WERI-Rb-1 (cell line): ENCODE measurements around the gene CCDC9B.

ENCODE experiments used
- DNase-seq: peaks from one replicate; pipeline ENCODE4 v3.0.0-alpha.2; 2020
- H3K27ac ChIP-seq: fragments of 250-450 bp; sonication (Bioruptor Pico); 2 replicates; pipeline ENCODE4 v1.5.1; 2020; ENCODE audit warnings: mild to moderate bottlenecking, moderate library complexity
- H3K27me3 ChIP-seq: fragments of 250-450 bp; sonication (Bioruptor Pico); 2 replicates; pipeline ENCODE4 v1.5.1; 2021; ENCODE audit warnings: mild to moderate bottlenecking, low read depth, moderate library complexity; ENCODE audit not compliant: insufficient read depth, severe bottlenecking
- H3K36me3 ChIP-seq: fragments of 250-450 bp; sonication (Bioruptor Pico); 2 replicates; pipeline ENCODE4 v1.5.1; 2020; ENCODE audit warnings: mild to moderate bottlenecking, moderate library complexity
- H3K4me3 ChIP-seq: 2 replicates; pipeline ENCODE4 v1.5.1; 2011; ENCODE audit warnings: low read depth, mild to moderate bottlenecking, control low read depth, low read length
- H3K9me3 ChIP-seq: fragments of 250-450 bp; sonication (Bioruptor Pico); 2 replicates; pipeline ENCODE4 v1.5.1; 2021; ENCODE audit warnings: mild to moderate bottlenecking, moderate library complexity; ENCODE audit not compliant: severe bottlenecking
- TF ChIP-seq, protein P1 (sequence below): IDR thresholded peaks from 2 replicates; pipeline ENCODE4 v1.5.1; 2011; ENCODE audit warnings: low read depth, mild to moderate bottlenecking, control low read depth, inconsistent platforms, low read length

CCDC9B gene

DNA sequence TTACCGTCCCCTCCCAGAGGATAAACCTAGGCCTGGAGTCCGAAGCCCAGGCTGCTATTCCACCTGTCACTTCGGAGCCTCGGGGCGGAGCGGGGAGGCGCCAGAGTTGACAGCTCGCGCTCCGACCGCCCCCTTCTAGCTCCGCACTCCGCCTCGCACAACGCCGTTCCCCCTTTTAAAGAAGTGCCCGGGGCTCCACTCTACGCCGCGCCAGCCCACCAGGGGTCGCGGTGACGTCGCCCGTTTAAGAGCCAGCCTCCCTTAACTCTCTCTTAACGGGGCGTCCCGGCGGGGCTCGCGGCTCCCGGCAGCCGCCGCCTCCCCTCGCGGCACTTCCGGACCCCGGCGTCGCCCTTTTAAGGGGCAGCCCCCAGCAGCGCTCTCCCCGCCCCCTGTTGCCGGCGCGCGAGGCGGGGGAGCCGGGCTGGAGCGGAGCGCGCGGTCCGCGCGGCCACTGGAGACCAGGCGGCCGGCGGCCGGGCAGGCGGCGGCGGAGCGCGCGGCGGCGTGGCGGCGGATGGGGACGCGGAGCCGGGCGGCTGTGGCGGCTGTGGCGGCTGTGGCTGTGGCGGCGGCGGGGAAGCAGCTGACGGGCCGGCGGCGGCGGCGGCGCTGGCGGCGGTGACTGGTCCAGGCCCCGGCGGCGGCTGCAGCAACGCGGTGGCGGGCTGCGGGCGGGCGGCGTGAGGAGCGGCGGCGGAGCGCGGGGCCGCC is 17.3 kb downstream of the CCDC9B start, which contains the start of gene INAFM2:
INAFM2 (plus strand) TSS at position 454 of the 714 bp plus-strand sequence. CDS start 364 bp downstream, outside the sequence.
- DNase-seq: peak; percentile 96
- Histone ChIP-seq H3K36me3 (peaks cover 19% of the 10 kb centered on the region), H3K9me3 (no peaks in the 10 kb centered on the region), H3K27ac (peak within 1 kb of the TSS; percentile 56), H3K27me3 (no peaks in the 10 kb centered on the region), H3K4me3 (peak within 1 kb of the TSS; percentile 57)
- TF ChIP-seq, protein P1, sequence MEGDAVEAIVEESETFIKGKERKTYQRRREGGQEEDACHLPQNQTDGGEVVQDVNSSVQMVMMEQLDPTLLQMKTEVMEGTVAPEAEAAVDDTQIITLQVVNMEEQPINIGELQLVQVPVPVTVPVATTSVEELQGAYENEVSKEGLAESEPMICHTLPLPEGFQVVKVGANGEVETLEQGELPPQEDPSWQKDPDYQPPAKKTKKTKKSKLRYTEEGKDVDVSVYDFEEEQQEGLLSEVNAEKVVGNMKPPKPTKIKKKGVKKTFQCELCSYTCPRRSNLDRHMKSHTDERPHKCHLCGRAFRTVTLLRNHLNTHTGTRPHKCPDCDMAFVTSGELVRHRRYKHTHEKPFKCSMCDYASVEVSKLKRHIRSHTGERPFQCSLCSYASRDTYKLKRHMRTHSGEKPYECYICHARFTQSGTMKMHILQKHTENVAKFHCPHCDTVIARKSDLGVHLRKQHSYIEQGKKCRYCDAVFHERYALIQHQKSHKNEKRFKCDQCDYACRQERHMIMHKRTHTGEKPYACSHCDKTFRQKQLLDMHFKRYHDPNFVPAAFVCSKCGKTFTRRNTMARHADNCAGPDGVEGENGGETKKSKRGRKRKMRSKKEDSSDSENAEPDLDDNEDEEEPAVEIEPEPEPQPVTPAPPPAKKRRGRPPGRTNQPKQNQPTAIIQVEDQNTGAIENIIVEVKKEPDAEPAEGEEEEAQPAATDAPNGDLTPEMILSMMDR: peak; percentile 50

DNA sequence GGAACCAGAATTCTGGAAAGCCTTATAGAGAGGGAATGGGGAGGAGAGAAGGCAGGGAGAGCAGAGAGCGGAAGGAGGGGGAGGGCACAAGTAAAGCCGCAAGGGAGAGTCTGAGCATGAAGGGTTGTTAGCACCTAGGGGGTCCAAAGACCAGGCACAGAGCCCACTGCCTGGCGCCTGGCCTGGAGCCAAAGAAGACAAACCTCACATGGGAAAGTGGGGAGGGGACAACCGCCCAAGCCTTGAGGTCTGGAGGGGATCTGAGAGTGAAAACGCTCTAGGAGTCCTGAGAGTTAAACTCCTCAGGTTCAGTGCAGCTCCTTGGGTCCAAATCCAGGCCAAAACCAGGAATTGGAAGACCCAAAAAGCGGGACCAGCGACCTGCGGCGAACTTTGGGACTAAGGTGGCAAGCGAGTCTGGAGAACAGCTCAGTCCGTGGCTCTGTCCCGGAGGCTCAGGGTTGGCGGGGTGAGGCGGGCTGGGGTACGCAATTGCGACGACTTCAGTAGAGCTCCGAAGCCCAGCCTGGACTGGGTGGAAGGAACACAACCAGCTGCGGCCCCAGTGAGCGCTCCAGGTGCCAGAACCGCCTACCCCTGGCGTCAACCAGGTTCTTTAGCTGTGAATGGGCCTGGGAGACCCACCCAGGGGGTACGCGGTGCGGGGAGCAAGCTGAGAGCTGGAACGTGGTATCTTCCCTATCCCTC is 18.1 kb downstream of the CCDC9B start:
- H3K9me3 ChIP-seq: no peaks in the 10 kb centered on the region
- TF ChIP-seq, protein P1: no peak
- H3K4me3 ChIP-seq: peak overlapping the region; percentile 50
- H3K27ac ChIP-seq: peak overlapping the region; percentile 52
- DNase-seq: no peak
- no peaks in the 10 kb centered on the region for H3K27me3 ChIP-seq
- H3K36me3 ChIP-seq: peaks cover 19% of the 10 kb centered on the region

DNA sequence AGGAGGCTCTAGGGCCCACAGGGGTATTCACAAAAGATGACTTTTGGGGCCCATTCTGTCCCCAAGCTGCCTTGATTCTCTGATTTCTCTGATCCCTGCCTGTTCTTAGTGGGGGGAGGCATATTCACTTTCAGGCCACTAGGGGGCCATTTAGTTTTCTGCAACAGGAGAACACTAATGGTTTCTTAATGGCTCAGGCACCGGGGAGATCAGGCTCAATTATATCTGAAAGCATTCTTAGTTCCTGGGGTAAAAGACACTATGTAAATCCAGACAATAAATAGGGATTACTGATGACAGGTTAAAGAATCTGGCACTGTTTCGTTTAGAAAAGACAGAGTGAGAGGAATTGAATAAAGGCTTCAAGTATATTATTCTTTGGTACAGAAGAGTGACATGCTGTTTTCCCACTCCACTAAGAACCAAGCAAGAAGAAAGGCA is 19.8 kb downstream of the CCDC9B start:
- Histone ChIP-seq H3K27me3 (no peaks in the 10 kb centered on the region), H3K36me3 (peaks cover 6% of the 10 kb centered on the region; the same call in 1 of the 2 replicates), H3K4me3 (no peak overlapping the region), H3K27ac (no peak overlapping the region), H3K9me3 (no peaks in the 10 kb centered on the region)
- DNase-seq: peak; percentile 79
- TF ChIP-seq, protein P1: peak; percentile 73

- DNase-seq: no peak
- H3K4me3 ChIP-seq: no peak overlapping the region
Observed at GRCh38 chr15:40320409-40320808, 20.3 kb downstream of the CCDC9B start.

DNA sequence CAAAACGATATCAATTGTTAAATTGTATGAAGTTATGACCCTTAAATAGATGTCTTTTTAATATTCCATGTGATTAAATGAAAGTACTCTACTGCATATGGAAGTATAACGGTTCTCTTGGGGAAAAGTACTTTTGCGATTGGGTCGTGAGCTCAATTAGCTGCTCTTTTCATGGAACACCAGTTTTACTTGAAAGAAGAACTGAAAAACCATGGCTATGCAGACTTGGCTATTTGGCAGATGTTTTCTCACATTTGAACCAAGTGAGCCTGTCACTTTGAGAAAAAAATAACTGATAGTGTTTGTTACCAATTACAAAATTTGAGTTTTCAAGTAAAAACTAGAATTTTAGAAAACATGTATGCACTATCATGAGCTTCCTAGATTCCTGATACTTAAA is 23.2 kb downstream of the CCDC9B start:
- H3K9me3 ChIP-seq: no peaks in the 10 kb centered on the region
- TF ChIP-seq, protein P1: no peak
- H3K4me3 ChIP-seq: no peak overlapping the region
- no peak for DNase-seq
- no peak overlapping the region for H3K27ac ChIP-seq
- no peaks in the 10 kb centered on the region for H3K27me3 ChIP-seq
- H3K36me3 ChIP-seq: no peaks in the 10 kb centered on the region

More at GRCh38 chr15:40320409-40320808, 20.3 kb downstream of the CCDC9B start:
- Histone ChIP-seq H3K36me3 (peaks cover 4% of the 10 kb centered on the region; the same call in 1 of the 2 replicates), H3K9me3 (no peaks in the 10 kb centered on the region), H3K27me3 (no peaks in the 10 kb centered on the region), H3K27ac (no peak overlapping the region)
- TF ChIP-seq, protein P1: no peak
